Measurements from ENCODE around the gene TEX55. TPM values are rescaled to one million over a fixed set of nuclear protein-coding genes. Genes with fewer than 3 reads are reported as not detected.

The TEX55 gene
- total RNA-seq, 3 donors from 2014 or later (not counting 1 experiment from before 2014, with no cell fraction given), result not detected

GRCh38 chr3:119181765-119182164, 35.8 kb downstream of the TEX55 start:
- 90% methylated on average over 3 of the region's 3 CpGs for WGBS (ENCODE audit: insufficient coverage)
- Mint-ChIP-seq H3K4me1 (no peaks in the 10 kb centered on the region), H3K36me3 (no peaks in the 10 kb centered on the region), H3K27me3 (ENCODE audit: low read depth in 2 of 2) (peaks cover 3 to 13% of the 10 kb centered on the region in 2 donors), H3K4me3 (no peak overlapping the region), H3K27ac (no peak overlapping the region), H3K9me3 (no peaks in the 10 kb centered on the region)
- Histone ChIP-seq H3K27me3 (ENCODE audit: control insufficient read depth, insufficient read depth, low read length) (peaks cover 2% of the 10 kb centered on the region), H3K4me3 (ENCODE audit: low read length) (no peak overlapping the region), H3K36me3 (ENCODE audit: control insufficient read depth, insufficient read depth, low read length) (no peaks in the 10 kb centered on the region), H3K4me1 (ENCODE audit: control insufficient read depth, insufficient read depth, low read length) (no peaks in the 10 kb centered on the region), H3K27ac (ENCODE audit: low read length) (no peak overlapping the region), H3K9me3 (ENCODE audit: control insufficient read depth, insufficient read depth, low read length) (no peaks in the 10 kb centered on the region)
- intact Hi-C loops (cut with micrococcal nuclease), result no loop called here
- DNase-seq (no peak), ATAC-seq (no peak)
- TF ChIP-seq CTCF (IDR thresholded peaks at IDR 0.05), result no peak

- 82% methylated on average over 9 of the region's 9 CpGs for WGBS (ENCODE audit: insufficient coverage)
Measured at GRCh38 chr3:119184111-119184510, 38.1 kb downstream of the TEX55 start.

GRCh38 chr3:119184796-119185570, 39.0 kb downstream of the TEX55 start:
- Mint-ChIP-seq H3K27ac (no peak overlapping the region), H3K36me3 (no peaks in the 10 kb centered on the region), H3K4me3 (no peak overlapping the region), H3K27me3 (ENCODE audit: low read depth in 2 of 2) (no peaks in the 10 kb centered on the region), H3K9me3 (no peaks in the 10 kb centered on the region), H3K4me1 (no peaks in the 10 kb centered on the region)
- no peaks in the 10 kb centered on the region for H3K36me3 ChIP-seq (ENCODE audit: control insufficient read depth, insufficient read depth, low read length)
- no peak for DNase-seq
- ATAC-seq, result no peak
- no peak for TF ChIP-seq CTCF (IDR thresholded peaks at IDR 0.05)
- H3K4me1 ChIP-seq (ENCODE audit: control insufficient read depth, insufficient read depth, low read length), result no peaks in the 10 kb centered on the region
- H3K9me3 ChIP-seq (ENCODE audit: control insufficient read depth, insufficient read depth, low read length), result no peaks in the 10 kb centered on the region
- no peak overlapping the region for H3K4me3 ChIP-seq (ENCODE audit: low read length)
- intact Hi-C loops (cut with micrococcal nuclease), result no loop called here
- H3K27ac ChIP-seq (ENCODE audit: low read length), result no peak overlapping the region
- WGBS (ENCODE audit: insufficient coverage), result 91% methylated on average over 5 of the region's 7 CpGs
- H3K27me3 ChIP-seq (ENCODE audit: control insufficient read depth, insufficient read depth, low read length), result no peaks in the 10 kb centered on the region

More at GRCh38 chr3:119184111-119184510, 38.1 kb downstream of the TEX55 start:
- intact Hi-C loops (cut with micrococcal nuclease), result no loop called here
- Mint-ChIP-seq H3K4me1 (no peaks in the 10 kb centered on the region), H3K27me3 (ENCODE audit: low read depth in 2 of 2) (peaks cover 0 to 1% of the 10 kb centered on the region in 2 donors), H3K36me3 (no peaks in the 10 kb centered on the region), H3K9me3 (no peaks in the 10 kb centered on the region), H3K27ac (no peak overlapping the region), H3K4me3 (no peak overlapping the region)
- Histone ChIP-seq H3K9me3 (ENCODE audit: control insufficient read depth, insufficient read depth, low read length) (no peaks in the 10 kb centered on the region), H3K4me3 (ENCODE audit: low read length) (no peak overlapping the region), H3K27ac (ENCODE audit: low read length) (no peak overlapping the region), H3K4me1 (ENCODE audit: control insufficient read depth, insufficient read depth, low read length) (no peaks in the 10 kb centered on the region), H3K27me3 (ENCODE audit: control insufficient read depth, insufficient read depth, low read length) (no peaks in the 10 kb centered on the region), H3K36me3 (ENCODE audit: control insufficient read depth, insufficient read depth, low read length) (no peaks in the 10 kb centered on the region)
- no peak for TF ChIP-seq CTCF (IDR thresholded peaks at IDR 0.05)
- ATAC-seq (no peak), DNase-seq (no peak)

- Histone ChIP-seq H3K36me3 (ENCODE audit: control insufficient read depth, insufficient read depth, low read length) (no peaks in the 10 kb centered on the region), H3K27me3 (ENCODE audit: control insufficient read depth, insufficient read depth, low read length) (no peaks in the 10 kb centered on the region), H3K4me1 (ENCODE audit: control insufficient read depth, insufficient read depth, low read length) (no peaks in the 10 kb centered on the region), H3K27ac (ENCODE audit: low read length) (no peak overlapping the region), H3K9me3 (ENCODE audit: control insufficient read depth, insufficient read depth, low read length) (no peaks in the 10 kb centered on the region), H3K4me3 (ENCODE audit: low read length) (no peak overlapping the region)
- no peaks in the 10 kb centered on the region for H3K27me3 Mint-ChIP-seq (ENCODE audit: low read depth in 2 of 2)
- DNase-seq, result no peak
- TF ChIP-seq CTCF (IDR thresholded peaks at IDR 0.05), result no peak
- no peaks in the 10 kb centered on the region for H3K4me1 Mint-ChIP-seq
- no peak overlapping the region for H3K27ac Mint-ChIP-seq
- no peak overlapping the region for H3K4me3 Mint-ChIP-seq
- H3K36me3 Mint-ChIP-seq, result no peaks in the 10 kb centered on the region
- intact Hi-C loops (cut with micrococcal nuclease), result no loop called here
- ATAC-seq, result no peak
- no peaks in the 10 kb centered on the region for H3K9me3 Mint-ChIP-seq
Measured at GRCh38 chr3:119187266-119187665, 41.3 kb downstream of the TEX55 start.

Data from natural killer cell (primary cell).